Right renal cortex interstitium (tissue), 3 donors: Measurements from ENCODE around the gene SIGLEC14. TPM values are rescaled to one million over a fixed set of nuclear protein-coding genes. Genes with fewer than 3 reads are reported as not detected.

Source experiments
- polyA plus RNA-seq, 3 donors: library from polyadenylated mRNA; unstranded; fragments of 120-200 nt; gene quantifications; one replicate each; pipeline ENCODE4 v1.2.1, GENCODE V29; 2013; ENCODE audit not compliant: insufficient read length in 3 of 3

The SIGLEC14 gene
- polyA plus RNA-seq, 3 donors, result 0.79 to 1.1 TPM; not detected in 1

Other genes with a start within 250 kb of the SIGLEC14 start
- 1 to 10 TPM in 2 of 3 donors, under 1 TPM in 1; 0.82 to 1.1 (median 1.0) TPM for gene SIGLEC10, start 229.2 kb downstream of the SIGLEC14 start, polyA plus RNA-seq
- not detected for gene SIGLEC8, start 188.4 kb downstream of the SIGLEC14 start, polyA plus RNA-seq
- gene CEACAM18, start 168.3 kb downstream of the SIGLEC14 start, polyA plus RNA-seq, result not detected
- not detected for gene SIGLEC12, start 145.0 kb downstream of the SIGLEC14 start, polyA plus RNA-seq
- under 1 TPM; 0.07 to 0.42 (median 0.12) TPM for gene SIGLEC6, start 115.2 kb downstream of the SIGLEC14 start, polyA plus RNA-seq
- 10 to 100 TPM; 16.4 to 19.7 (median 16.8) TPM for gene ZNF175, start 75.5 kb downstream of the SIGLEC14 start, polyA plus RNA-seq
- gene SIGLEC5, start 16.4 kb downstream of the SIGLEC14 start, polyA plus RNA-seq, result under 1 TPM in 2 of 3 donors, not detected in 1; 0.48 to 0.51 TPM
- gene SPACA6, start 46.5 kb upstream of the SIGLEC14 start, polyA plus RNA-seq, result 10 to 100 TPM; 11.6 to 15.5 (median 12.1) TPM
- not detected for gene HAS1, start 77.2 kb upstream of the SIGLEC14 start, polyA plus RNA-seq
- gene FPR1, start 105.1 kb upstream of the SIGLEC14 start, polyA plus RNA-seq, result 1 to 10 TPM in 1 of 3 donors, under 1 TPM in 2; 0.72 to 1.8 (median 0.89) TPM
- gene FPR2, start 114.4 kb upstream of the SIGLEC14 start, polyA plus RNA-seq, result under 1 TPM in 2 of 3 donors, not detected in 1; 0.18 to 0.21 TPM
- gene FPR3, start 148.3 kb upstream of the SIGLEC14 start, polyA plus RNA-seq, result under 1 TPM; 0.17 to 0.49 (median 0.34) TPM
- 10 to 100 TPM; 38.8 to 50.2 (median 44.5) TPM for gene ZNF577, start 241.1 kb upstream of the SIGLEC14 start, polyA plus RNA-seq